Lower leg skin (tissue), 4 donors: ENCODE measurements around the gene GRSF1. TPM values are rescaled to one million over a fixed set of nuclear protein-coding genes. Genes with fewer than 3 reads are reported as not detected.

Experiments used
- DNase-seq, 2 donors: peaks; one replicate each; pipeline ENCODE4 v3.0.0-alpha.2; 2019; ENCODE audit warnings: low spot score in 2 of 2
- H3K4me3 ChIP-seq: fragments of 200-600 bp; sonication (generic); 2 replicates; pipeline ENCODE4 v1.5.1; 2017; ENCODE audit warnings: mild to moderate bottlenecking, low read depth; ENCODE audit not compliant: poor library complexity, severe bottlenecking
- POLR2A ChIP-seq, 2 donors: fragments of 450-650 bp; IDR thresholded peaks; one replicate each; pipeline ENCODE4 v1.6.1; 2016 to 2017; ENCODE audit warnings: antibody characterized with exemption in 2 of 2, mild to moderate bottlenecking in 1 of 2, moderate library complexity in 1 of 2
- WGBS, 2 donors: methylation state at CpG; one replicate each; pipeline ENCODE4 v1.1.5; 2018; 5-methylcytosine and 5-hydroxymethylcytosine counted together
- intact Hi-C: fragments of 100-400 bp; cut with DNase I; formaldehyde crosslinking; loops from one replicate; pipeline ENCODE4 v1.15.0; 2023; ENCODE audit warnings: low total_unique reads
- total RNA-seq, 4 donors: library from RNA; depleted of rRNA; stranded (reverse); fragments of >200 nt; gene quantifications; one replicate each; pipeline ENCODE4 v1.1.0, GENCODE V29; 2016
- TF ChIP-seq, protein P1 (sequence below), 3 donors: fragments of 450-650 bp; IDR thresholded peaks; one replicate each; pipeline ENCODE4 v1.5.1; 2016; ENCODE audit warnings: antibody characterized with exemption in 3 of 3, mild to moderate bottlenecking in 3 of 3, moderate library complexity in 2 of 3

The GRSF1 gene
- total RNA-seq, 4 donors from 2014 or later, result 38.6 to 56.9 (median 55.4) TPM

GRCh38 chr4:70830054-70830453, 9.6 kb downstream of the GRSF1 start:
- no peak overlapping the region for H3K4me3 ChIP-seq
- 92 to 94% methylated on average over 9 of the region's 9 CpGs for WGBS, 2 donors
- DNase-seq, result no peak
- intact Hi-C loops, result no loop called here
- TF ChIP-seq, protein P1, sequence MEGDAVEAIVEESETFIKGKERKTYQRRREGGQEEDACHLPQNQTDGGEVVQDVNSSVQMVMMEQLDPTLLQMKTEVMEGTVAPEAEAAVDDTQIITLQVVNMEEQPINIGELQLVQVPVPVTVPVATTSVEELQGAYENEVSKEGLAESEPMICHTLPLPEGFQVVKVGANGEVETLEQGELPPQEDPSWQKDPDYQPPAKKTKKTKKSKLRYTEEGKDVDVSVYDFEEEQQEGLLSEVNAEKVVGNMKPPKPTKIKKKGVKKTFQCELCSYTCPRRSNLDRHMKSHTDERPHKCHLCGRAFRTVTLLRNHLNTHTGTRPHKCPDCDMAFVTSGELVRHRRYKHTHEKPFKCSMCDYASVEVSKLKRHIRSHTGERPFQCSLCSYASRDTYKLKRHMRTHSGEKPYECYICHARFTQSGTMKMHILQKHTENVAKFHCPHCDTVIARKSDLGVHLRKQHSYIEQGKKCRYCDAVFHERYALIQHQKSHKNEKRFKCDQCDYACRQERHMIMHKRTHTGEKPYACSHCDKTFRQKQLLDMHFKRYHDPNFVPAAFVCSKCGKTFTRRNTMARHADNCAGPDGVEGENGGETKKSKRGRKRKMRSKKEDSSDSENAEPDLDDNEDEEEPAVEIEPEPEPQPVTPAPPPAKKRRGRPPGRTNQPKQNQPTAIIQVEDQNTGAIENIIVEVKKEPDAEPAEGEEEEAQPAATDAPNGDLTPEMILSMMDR (IDR thresholded peaks at IDR 0.05), result no peak
- no peak for TF ChIP-seq POLR2A (IDR thresholded peaks at IDR 0.05)

- no peak for DNase-seq
- 88 to 93% methylated on average over 1 of the region's 1 CpG for WGBS, 2 donors
- H3K4me3 ChIP-seq, result no peak overlapping the region
- no peak for TF ChIP-seq POLR2A (IDR thresholded peaks at IDR 0.05)
- TF ChIP-seq, protein P1 (IDR thresholded peaks at IDR 0.05), result no peak
- intact Hi-C loops, result no loop called here
Measured at GRCh38 chr4:70829492-70829891, 10.2 kb downstream of the GRSF1 start.

GRCh38 chr4:70829015-70829414, 10.7 kb downstream of the GRSF1 start:
- no peak for TF ChIP-seq POLR2A (IDR thresholded peaks at IDR 0.05)
- TF ChIP-seq, protein P1 (IDR thresholded peaks at IDR 0.05), result no peak
- 98 to 100% methylated on average over 3 of the region's 3 CpGs for WGBS, 2 donors
- no peak for DNase-seq
- intact Hi-C loops, result no loop called here
- no peak overlapping the region for H3K4me3 ChIP-seq

DNA sequence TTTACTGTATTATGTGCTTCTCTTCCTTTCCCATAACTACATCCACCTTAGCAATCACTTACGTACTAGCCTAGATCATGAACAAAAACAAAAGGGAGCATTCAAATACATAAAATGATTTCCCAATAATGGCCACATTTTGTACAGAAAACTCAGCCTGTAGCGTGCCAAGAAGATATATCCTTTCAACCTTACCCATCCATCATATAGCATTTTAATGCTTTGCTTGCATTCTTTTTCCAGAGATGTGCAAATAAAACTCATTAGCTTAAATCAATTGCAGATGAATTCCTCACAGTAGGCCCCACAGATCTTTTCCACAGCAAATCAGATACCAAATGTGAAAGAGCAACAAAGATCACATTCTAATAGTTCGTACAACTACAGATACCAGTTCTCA, 20.8 kb downstream of the GRSF1 start:
- intact Hi-C loops, result no loop called here
- no peak for DNase-seq
- H3K4me3 ChIP-seq, result no peak overlapping the region
- 83 to 90% methylated on average over 3 of the region's 3 CpGs for WGBS, 2 donors
- TF ChIP-seq, protein P1 (IDR thresholded peaks at IDR 0.05), result no peak
- no peak for TF ChIP-seq POLR2A (IDR thresholded peaks at IDR 0.05)

DNA sequence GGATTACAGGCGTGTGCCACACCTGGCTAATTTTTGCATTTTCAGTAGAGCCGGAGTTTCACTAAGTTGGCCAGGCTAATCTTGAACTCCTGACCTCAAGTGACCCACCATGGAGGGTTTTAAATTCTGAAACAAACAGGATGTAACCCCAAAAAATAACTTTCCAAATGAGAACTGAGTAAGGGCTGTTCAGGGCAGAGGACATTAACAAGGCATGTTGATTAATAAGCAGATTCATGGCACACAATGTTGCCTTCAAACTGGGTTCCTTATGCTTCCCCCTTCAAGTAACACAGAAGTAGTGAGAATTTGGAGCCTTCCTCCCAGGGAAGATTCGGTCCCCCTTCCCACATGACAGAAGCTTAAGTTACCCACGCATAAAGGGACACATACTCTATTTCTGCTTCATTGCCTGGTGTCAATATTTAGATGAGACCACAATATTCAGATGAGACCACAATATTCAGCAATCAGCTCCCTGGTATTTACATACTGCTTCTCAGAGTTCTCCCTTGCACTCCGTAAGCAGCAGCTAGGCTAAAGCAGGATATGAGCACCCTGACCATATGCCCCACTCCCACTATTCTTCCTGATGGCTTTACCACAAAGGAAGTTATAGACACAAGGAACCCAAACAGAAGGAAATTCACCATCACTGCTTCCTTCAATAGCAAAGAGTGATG, 21.4 kb downstream of the GRSF1 start:
- TF ChIP-seq POLR2A (IDR thresholded peaks at IDR 0.05), result no peak
- TF ChIP-seq, protein P1 (IDR thresholded peaks at IDR 0.05), result no peak
- WGBS, 2 donors, result 81 to 82% methylated on average over 5 of the region's 5 CpGs
- H3K4me3 ChIP-seq, result no peak overlapping the region
- intact Hi-C loops, result no loop called here
- no peak for DNase-seq

DNA sequence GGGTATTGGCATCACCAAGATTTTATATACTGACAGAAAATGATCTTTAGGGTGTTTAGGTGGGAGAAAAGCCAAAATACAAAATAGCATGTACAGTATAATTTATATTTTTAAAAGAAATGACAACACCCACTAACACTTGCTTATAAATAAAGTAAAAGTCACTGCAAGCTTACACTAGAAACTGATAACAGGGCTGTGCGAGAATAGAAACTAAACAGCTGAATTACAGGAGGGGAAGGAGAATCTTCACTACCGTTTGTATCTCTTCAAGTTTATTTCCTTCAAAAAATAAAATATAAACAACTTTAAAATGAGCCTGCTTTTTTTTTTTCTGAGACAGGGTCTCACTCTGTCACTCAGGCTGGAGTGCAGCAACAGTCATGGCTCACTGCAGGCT, 22.8 kb downstream of the GRSF1 start:
- H3K4me3 ChIP-seq, result no peak overlapping the region
- WGBS, 2 donors, result 47 to 50% methylated on average over 2 of the region's 2 CpGs
- DNase-seq, result no peak
- intact Hi-C loops, result no loop called here
- TF ChIP-seq, protein P1 (IDR thresholded peaks at IDR 0.05), result no peak
- no peak for TF ChIP-seq POLR2A (IDR thresholded peaks at IDR 0.05)
